GM13977 (cell line): ENCODE measurements around the gene ZMIZ1.

Experiments
- DNase-seq: peaks from one replicate; pipeline ENCODE4 v3.0.0; 2012; ENCODE audit warnings: low spot score
- in situ Hi-C: fragments of 300-500 bp; cut with MboI; formaldehyde crosslinking; loops from one replicate; pipeline ENCODE4 v1.12.0; 2022; ENCODE audit warnings: low sequenced_read_pairs, low pct_unique_long_range_greater_than_20kb, mixed read lengths, inconsistent platforms; ENCODE audit not compliant: unreplicated experiment
- TF ChIP-seq, protein P1 (sequence below): IDR thresholded peaks from 2 replicates; pipeline ENCODE4 v1.5.1; 2012; ENCODE audit warnings: mild to moderate bottlenecking, control low read depth; ENCODE audit not compliant: insufficient read depth; ENCODE audit errors: extremely low read depth, missing control alignments

Gene ZMIZ1

DNA sequence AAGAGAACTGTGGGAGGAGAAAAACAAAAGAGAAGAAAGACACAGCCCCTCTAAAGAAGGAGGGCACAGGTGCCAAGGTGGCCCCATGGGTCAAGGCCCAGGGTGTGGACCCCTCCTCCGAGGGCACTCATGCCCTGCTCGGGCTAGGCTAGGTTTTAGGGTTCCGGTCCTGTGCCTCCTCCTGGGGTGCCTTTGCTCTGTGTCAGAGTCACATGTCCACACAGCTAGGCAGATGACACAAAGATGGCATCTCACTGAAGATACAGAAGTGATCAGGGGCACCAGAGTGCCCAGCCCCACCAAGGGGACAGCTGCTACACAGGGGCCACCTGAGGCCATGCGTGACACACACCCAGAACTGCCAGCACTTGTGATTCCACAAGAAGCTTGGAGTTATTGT is 162.1 kb downstream of the ZMIZ1 start:
- DNase-seq = no peak
- in situ Hi-C loops = no loop called here
- TF ChIP-seq, protein P1, sequence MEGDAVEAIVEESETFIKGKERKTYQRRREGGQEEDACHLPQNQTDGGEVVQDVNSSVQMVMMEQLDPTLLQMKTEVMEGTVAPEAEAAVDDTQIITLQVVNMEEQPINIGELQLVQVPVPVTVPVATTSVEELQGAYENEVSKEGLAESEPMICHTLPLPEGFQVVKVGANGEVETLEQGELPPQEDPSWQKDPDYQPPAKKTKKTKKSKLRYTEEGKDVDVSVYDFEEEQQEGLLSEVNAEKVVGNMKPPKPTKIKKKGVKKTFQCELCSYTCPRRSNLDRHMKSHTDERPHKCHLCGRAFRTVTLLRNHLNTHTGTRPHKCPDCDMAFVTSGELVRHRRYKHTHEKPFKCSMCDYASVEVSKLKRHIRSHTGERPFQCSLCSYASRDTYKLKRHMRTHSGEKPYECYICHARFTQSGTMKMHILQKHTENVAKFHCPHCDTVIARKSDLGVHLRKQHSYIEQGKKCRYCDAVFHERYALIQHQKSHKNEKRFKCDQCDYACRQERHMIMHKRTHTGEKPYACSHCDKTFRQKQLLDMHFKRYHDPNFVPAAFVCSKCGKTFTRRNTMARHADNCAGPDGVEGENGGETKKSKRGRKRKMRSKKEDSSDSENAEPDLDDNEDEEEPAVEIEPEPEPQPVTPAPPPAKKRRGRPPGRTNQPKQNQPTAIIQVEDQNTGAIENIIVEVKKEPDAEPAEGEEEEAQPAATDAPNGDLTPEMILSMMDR = no peak

DNA sequence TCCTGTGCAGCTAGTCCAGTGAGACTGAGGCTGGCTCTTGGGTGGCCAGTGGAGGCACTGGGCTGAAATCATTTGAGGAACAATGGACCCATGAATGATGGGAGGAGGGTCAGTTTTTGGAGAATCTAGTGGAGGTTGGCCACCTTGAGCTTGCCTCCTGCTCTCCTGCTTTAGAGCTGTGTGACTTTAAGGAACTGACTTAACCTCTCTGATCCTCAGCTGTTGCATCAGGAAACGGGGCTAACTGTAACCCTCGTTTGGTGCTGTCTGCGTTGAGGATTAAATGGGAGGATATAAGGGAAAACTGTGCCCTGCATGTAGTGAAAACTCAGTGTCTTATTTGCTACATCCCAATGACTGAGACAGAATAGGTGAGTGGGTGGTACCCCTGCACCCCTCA is 163.1 kb downstream of the ZMIZ1 start:
- DNase-seq = no peak
- TF ChIP-seq, protein P1 = no peak
- in situ Hi-C loops = no loop called here

- no peak for DNase-seq
- TF ChIP-seq, protein P1 = no peak
- in situ Hi-C loops = no loop called here
These were observed 164.1 kb downstream of the ZMIZ1 start for GRCh38 chr10:79232864-79233263.

DNA sequence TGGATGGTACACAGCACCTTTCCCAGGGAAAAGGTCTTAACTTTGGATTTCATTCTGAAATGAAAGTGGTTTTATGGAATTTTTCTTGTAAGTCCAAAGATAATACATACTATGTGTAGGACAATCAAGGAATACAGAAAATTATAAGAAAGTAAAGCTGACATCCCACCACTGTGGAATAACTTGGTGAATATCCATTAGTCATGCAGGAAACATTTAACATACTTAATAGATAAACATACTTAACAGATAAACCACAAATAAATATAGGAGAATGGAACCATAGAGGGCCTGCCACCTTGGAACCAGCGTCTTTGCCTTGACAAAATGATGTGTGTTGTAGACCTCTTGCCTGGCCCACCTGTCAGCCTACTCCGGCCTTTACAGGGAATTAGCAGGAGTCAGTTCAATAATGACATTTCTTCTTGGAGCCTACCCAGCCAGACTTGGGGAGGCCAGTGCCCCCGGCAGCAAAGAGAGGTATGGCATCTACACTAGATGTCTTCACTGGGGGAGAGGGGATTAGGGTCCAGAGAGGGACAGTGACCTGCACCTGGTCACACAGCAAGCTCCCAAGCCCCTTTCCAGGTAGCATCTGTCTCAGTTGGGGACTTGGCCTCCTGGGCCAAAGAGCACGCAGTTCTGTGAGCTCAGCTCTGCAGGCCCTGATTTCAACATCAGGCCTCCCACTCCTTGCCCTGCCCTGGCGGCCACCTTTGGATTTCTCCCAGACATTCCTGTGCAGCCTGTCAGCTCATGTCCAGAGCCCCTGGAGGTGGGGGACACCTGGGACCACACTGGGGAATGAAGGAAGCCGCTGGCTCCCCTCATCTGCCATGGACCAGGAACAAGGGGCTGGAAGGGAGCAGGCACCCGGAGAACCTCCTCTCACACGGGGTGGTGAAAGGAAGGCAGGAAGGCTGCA is 165.9 kb downstream of the ZMIZ1 start:
- in situ Hi-C loops = no loop called here
- TF ChIP-seq, protein P1 = no peak
- DNase-seq = no peak

GRCh38 chr10:79235765-79236432 is 167.1 kb downstream of the ZMIZ1 start:
- TF ChIP-seq, protein P1 = no peak
- in situ Hi-C loops = no loop called here
- no peak for DNase-seq

- DNase-seq = no peak
- in situ Hi-C loops = no loop called here
- TF ChIP-seq, protein P1 = no peak
These were observed 167.6 kb downstream of the ZMIZ1 start for GRCh38 chr10:79236433-79236765.
